Measurements from ENCODE around the gene SLC25A21.
"Not testable (repeated sequence)": the region's sequence is repeated elsewhere in the genome, so short reads cannot be mapped to it uniquely, and the experiment has no call there.

Gene SLC25A21

DNA sequence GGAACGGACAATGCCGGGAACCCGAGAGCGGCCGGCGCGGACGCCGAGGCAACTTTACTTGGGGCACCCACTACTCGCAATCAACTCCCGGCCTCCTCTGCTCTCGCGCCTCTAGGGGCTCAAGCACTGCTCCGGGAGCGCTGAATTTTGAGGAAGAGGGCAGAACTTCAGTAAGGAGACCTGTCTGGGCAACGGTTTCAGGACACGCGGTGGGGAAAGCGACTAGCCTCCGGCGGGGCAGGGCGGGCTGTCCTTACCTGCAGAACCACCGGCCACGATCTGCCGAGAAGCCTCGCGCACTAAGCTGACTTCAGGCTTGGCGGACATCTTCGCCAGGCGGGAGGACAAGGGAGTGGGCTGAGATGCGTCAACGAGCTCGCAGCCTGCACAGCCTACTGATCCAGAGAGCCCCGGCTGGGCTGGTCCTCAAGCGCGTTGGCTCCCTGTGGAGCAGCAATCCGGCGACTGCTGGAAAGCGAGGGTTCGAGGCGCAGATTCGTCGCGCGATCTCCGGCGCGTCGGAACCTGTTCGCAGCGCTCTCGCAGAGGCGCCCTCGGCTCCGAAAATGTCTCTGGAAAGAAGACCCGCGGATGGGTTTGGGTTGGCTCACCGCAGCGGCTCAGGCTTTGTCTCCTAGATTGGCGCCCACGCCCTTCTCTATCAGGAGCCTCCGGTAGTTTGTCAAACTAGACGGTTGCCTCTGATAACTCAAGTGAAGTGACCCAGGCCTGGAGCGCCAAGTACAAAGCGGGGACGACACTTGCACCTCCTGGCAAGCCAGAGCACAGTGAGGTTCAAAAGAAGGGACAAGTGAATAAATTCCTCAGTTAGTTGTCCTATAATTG is at the start of gene SLC25A21:
SLC25A21 (minus strand) TSS at position 583 of the 846 bp plus-strand sequence.
- DNase-seq (ENCODE audit: low read depth in 2 of 2, low spot score in 1 of 2), result no peak

DNA sequence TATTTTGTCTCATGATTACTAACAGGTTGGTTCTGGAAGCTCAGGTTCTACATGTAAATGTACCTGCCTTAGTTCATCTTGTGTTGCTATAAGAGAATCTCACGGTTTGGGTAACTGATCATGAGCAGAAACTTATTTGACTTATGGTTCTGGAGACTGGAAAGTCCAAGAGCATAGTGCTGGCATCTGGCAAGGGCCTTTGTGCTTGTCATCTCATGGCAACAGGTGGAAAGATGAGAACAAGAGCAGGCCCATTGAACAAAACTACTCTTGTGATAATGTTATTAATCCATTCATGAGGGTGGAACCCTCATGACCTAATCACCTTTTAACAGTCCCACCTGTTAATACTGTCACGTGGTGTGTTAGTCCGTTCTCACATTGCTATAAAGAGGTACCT is 48.7 kb upstream of the SLC25A21 start:
- no peak for DNase-seq (ENCODE audit: low read depth in 2 of 2, low spot score in 1 of 2)

- no peak for DNase-seq (ENCODE audit: low read depth in 2 of 2, low spot score in 1 of 2)
These were observed 42.9 kb upstream of the SLC25A21 start for GRCh38 chr14:37215345-37215744.

GRCh38 chr14:37213016-37213415 is 40.6 kb upstream of the SLC25A21 start:
- DNase-seq (ENCODE audit: low read depth in 2 of 2, low spot score in 1 of 2), result no peak

DNA sequence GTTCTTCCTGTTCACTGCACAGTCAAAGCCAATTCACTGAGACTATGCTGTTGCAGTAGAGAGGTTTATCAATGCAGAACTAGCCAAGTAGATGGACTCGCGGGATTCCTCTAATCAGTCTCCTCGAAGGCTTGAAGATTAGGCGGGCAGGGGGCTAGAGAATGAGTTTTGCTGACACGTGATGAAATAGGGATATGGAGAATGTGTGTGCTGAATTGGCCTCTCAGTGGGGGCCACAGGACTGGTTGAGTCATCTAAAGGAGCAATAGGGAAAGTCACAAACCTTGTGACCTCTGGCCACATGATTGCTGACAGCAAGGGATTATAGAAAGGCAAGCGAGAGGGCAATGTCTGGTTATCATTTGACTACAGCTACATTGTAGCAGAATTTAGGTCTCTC is 38.0 kb upstream of the SLC25A21 start:
- no peak for DNase-seq (ENCODE audit: low read depth in 2 of 2, low spot score in 1 of 2)

GRCh38 chr14:37209617-37210016 is 37.2 kb upstream of the SLC25A21 start:
- DNase-seq (ENCODE audit: low read depth in 2 of 2, low spot score in 1 of 2), result not testable (repeated sequence)

DNA sequence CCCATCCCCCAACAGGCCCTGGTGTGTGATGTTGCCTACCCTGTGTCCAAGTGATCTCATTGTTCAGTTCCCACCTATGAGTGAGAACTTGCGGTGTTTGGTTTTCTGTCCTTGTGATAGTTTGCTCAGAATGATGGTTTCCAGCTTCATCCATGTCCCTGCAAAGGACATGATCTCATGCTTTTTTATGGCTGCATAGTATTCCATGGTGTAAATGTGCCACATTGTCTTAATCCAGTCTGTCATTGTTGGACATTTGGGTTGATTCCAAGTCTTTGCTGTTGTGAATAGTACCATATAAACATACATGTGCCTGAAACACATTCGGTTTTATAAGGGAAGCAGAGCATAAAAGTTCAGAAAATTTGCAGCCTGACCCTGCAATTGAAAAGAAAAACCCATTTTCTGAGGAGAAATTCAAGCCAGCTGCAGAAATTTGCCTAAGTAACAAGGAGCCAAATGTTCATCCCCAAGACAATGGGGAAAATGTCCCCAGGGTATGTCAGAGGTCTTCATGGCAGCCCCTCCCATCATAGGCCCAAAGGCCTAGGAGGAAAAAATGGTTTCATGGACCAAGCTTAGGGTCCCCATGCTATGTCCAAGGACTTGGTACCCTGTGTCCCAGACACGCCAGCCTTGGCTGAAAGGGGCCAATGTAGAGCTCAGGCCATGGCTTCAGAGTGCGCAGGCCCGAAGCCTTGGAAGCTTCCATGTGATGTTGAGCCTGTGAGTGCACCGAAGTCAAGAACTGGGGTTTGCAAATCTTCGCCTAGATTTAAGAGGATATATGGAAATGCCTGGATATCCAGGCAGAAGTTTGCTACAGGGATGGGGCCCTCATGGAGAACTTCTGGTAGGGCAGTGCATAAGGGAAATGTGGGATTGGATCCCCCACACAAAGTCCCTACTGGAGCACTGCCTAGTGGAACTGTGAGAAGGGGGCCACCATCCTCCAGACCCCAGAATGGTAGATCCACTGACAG is 33.5 kb upstream of the SLC25A21 start:
- not testable (repeated sequence) for DNase-seq (ENCODE audit: low read depth in 2 of 2, low spot score in 1 of 2)

GRCh38 chr14:37203423-37203822 is 31.0 kb upstream of the SLC25A21 start:
- no peak for DNase-seq (ENCODE audit: low read depth in 2 of 2, low spot score in 1 of 2)

DNA sequence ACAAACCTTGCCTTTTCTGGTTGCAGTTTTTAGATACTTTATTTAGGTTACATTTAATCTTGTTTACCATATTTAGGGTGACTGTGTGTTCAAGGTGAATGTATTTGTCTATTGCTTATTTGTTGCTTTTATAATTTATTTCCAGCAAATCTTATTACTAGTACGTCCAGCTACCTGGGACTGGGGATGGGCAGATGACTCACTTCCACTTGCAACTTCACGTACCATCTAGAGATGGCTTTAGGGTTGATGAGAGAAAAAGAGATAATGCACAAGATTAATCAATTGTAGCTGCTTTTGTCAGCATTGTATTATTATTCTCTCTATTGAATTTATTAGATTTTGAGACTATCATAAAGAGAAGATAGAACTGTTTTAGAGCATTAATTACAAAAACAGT is 30.4 kb upstream of the SLC25A21 start:
- DNase-seq (ENCODE audit: low read depth in 2 of 2, low spot score in 1 of 2), result no peak

- DNase-seq (ENCODE audit: low read depth in 2 of 2, low spot score in 1 of 2), result no peak
These were observed 29.9 kb upstream of the SLC25A21 start for GRCh38 chr14:37202265-37202664.

DNA sequence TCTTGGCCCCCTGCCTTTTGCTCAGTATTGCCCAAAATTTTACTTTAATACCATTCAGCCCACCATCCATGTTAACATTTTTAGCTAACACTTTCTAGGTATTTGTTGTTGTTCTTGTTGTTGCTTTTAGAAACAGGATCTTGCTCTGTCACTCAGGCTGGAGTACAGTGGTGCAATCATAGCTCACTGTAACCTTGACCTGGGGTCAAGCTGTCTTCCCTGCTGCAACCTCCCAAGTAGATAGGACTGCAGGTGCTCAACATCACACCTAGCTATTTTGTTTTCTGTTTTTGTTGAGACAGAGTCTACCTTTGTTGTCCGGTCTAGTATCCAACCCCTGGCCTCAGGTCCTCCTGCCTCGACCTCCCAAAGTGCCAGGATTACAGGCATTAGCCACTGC is 29.3 kb upstream of the SLC25A21 start:
- no peak for DNase-seq (ENCODE audit: low read depth in 2 of 2, low spot score in 1 of 2)

DNA sequence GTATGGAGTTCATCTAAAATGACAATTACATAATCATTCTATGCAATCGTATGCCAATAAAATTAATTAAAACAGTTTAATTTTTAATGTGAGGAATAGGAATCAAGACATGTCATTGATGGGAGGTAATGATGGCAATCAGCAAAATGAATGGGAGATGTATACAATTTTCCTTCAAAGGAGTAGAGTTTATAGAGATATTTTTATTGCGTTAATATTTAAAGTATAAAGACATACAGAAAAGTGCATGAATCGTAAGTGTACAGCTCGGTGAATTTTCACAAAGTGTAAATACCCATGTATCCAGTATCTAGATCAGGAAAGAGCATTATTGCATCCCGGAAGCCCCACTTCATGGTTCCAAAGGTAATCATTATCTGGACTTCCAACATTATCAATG is 26.5 kb upstream of the SLC25A21 start:
- DNase-seq (ENCODE audit: low read depth in 2 of 2, low spot score in 1 of 2), result no peak

DNA sequence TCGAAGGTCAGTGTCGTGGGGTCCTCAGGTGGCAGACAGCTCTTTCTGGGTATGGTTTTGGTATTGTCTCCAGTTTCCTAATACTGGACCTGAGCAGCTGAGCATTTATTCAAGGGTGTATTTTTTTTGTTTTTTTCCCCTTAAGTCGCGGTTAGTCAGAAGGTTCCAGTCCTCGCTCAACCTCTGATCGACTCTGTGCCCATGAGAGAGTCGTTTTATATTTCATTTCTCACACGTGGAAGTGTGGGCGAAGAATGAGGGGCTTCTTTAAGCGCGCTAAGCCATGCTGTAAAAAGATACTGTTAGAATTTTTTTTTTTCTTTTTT is 25.8 kb upstream of the SLC25A21 start:
- no peak for DNase-seq (ENCODE audit: low read depth in 2 of 2, low spot score in 1 of 2)

DNA sequence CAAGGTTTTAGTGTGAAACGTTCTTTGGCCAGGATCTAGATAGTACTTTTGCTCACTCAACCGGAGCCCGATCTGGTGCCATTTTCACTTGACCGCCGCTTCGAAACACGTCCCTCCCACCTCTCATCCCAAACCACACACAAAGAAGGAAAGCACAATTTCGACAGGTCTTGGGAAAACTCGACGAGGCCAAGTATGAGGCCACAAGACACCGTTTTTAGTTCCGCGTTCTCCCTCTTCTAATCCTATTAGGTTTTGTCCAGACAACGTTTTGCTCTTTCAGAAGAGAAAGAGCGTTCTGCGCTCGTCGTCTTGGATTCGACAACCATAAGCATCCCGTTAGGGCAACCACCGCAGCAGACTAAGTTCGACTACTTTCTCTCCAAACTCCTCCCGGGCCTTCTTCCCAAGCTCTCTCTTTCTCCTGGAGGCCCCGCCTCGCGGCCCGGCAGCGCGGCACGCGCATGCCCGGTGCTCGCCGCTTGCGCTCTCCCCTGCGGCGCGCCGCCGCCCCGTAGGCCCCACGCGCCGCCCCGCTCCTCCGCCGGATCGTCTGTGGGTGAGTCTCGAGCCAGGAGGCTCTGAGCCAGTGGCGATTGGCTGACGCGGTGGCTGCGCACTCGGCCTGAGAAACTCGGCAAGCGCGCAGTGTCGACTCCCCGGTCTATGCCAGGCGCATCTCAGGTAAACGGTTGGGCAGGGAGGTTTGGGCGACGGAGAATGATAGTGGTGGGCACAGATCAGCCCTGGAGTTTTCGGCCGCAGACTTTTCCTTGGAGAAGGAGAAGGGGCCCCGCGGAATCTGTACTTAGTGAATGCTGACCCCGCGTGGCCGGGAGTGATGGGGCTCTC is 25.2 kb upstream of the SLC25A21 start, which contains the start of gene MIPOL1:
MIPOL1 (plus strand) TSS at position 517 of the 852 bp plus-strand sequence. CDS start 49,952 bp downstream, outside the sequence.
- DNase-seq (ENCODE audit: low read depth in 2 of 2, low spot score in 1 of 2), result no peak

DNA sequence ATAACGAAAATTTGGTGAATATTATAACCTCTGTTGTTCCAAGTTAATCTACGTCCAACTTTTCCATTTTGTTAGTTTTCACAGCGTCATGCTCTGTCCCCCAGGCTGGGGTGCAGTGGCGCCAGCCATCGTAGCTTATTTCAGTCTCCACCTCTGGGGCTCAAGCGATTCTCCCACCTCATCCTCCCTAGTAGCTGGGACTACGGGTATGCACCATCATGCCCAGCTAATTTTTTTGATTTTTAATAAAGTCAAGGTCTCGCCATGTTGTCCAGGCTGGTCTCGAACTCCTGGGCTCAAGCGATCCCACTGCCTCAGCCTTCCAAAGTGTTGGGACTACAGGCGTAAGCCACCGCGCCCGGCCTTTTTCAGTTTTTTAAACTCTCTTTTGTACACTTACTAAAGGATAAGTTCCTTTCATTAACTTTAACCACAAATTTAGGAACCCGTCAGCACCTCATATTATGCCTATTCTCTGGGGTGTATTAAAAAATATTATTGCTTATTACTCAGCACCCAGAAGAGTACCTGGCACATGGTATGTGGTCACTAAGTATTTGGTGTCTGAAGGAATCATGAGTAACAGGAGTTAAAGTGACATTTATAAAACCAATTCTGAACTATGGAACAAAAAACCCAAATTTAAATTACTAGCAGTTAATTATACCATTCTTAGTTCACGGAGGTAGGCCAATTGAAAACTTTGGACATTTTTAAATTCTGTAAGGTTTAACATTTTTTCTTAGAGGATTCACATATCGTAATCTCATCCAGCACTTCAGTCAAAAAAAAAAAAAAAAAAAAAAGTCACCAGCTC is 24.4 kb upstream of the SLC25A21 start:
- DNase-seq (ENCODE audit: low read depth in 2 of 2, low spot score in 1 of 2), result no peak

- DNase-seq (ENCODE audit: low read depth in 2 of 2, low spot score in 1 of 2), result no peak
These were observed 22.9 kb upstream of the SLC25A21 start for GRCh38 chr14:37195327-37195726.

DNA sequence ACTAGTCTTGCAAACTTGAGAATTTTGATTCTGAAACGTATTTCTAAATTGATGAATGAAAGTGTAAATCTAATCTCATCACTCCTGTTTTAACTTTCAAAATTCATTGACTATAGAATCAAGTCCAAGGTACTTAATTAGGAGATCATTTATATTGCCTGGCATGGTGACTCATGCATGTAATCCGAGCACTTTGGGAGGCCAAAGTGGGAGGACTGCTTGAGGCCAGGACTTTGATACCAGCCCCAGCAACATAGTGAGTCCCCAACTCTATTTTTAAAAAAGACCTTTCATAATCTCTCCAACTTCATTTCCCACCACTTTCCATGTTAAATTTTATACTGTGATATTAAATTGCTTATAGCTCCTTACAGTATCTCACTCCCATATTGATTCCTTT is 22.3 kb upstream of the SLC25A21 start:
- no peak for DNase-seq (ENCODE audit: low read depth in 2 of 2, low spot score in 1 of 2)

GRCh38 chr14:37189733-37190132 is 17.3 kb upstream of the SLC25A21 start:
- not testable (repeated sequence) for DNase-seq (ENCODE audit: low read depth in 2 of 2, low spot score in 1 of 2)

DNA sequence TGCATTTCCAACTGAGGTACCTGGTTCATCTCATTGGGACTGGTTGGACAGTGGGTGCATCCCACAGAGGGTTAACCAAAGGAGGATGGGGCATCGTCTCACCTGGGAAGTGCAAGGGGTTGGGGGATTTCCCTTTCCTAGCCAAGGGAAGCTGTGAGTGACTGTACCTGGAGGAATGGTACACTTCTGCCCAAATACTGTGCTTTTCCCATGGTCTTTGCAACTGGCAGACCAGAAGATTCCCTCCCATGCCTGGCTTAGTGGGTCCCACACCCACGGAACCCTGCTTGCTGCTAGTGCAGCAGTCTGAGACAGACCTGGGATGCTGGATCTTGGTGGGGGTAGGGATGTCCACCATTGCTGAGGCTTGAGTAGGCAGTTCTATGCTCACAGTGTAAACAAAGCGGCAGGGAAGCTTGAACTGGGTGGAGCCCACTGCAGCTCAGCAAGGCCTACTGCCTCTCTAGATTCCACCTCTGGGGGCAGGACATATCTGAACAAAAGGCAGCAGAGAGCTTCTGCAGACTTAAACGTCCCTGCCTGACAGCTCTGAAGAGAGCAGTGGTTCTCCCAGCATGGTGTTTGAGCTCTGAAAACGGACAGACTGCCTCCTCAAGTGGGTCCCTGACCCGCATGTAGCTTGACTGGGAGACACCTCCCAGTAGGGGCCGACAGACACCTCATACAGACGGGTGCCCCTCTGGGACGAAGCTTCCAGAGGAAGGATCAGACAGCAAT is 15.6 kb upstream of the SLC25A21 start:
- not testable (repeated sequence) for DNase-seq (ENCODE audit: low read depth in 2 of 2, low spot score in 1 of 2)
